Thoracic aorta (tissue), 2 donors: ENCODE results near the gene FGD5. TPM values are rescaled to one million over a fixed set of nuclear protein-coding genes. Genes with fewer than 3 reads are reported as not detected.

Experiments used
- ATAC-seq: fragments of 150-250 bp; one replicate; pipeline ENCODE4 v1.8.0; 2017; ENCODE audit warnings: low read depth; ENCODE audit not compliant: insufficient number of reproducible peaks, low FRiP score
- DNase-seq: peaks from one replicate; pipeline ENCODE4 v3.0.0-alpha.2; 2020; ENCODE audit warnings: low spot score
- H3K27ac ChIP-seq, 2 donors: fragments of 200-600 bp; sonication (generic); 1 replicate in 1 of 2; 2 replicates in 1 of 2; pipeline ENCODE4 v1.5.1; 2016; ENCODE audit warnings: mild to moderate bottlenecking in 2 of 2, moderate library complexity in 2 of 2
- H3K27me3 ChIP-seq: fragments of 200-600 bp; sonication (generic); replicated peaks from 2 replicates; pipeline ENCODE4 v1.6.0; 2016; ENCODE audit warnings: mild to moderate bottlenecking; ENCODE audit not compliant: insufficient read depth
- H3K36me3 ChIP-seq: fragments of 200-600 bp; sonication (generic); one replicate; pipeline ENCODE4 v1.5.1; 2016
- H3K4me1 ChIP-seq, 2 donors: fragments of 200-600 bp; sonication (generic); 1 replicate in 1 of 2; 2 replicates in 1 of 2; pipeline versions ENCODE4 v1.5.1 to v1.6.0; 2016; ENCODE audit warnings: low read depth in 2 of 2, mild to moderate bottlenecking in 1 of 2; ENCODE audit not compliant: control insufficient read depth in 1 of 2
- H3K4me3 ChIP-seq: fragments of 200-600 bp; sonication (generic); 2 replicates; pipeline ENCODE4 v1.5.1; 2016; ENCODE audit warnings: mild to moderate bottlenecking
- H3K9me3 ChIP-seq: fragments of 200-600 bp; sonication (generic); 2 replicates; pipeline ENCODE4 v1.5.1; 2016
- CTCF ChIP-seq: fragments of 200-600 bp; sonication (generic); IDR thresholded peaks from one replicate; pipeline ENCODE4 v1.5.1; 2019; ENCODE audit warnings: antibody characterized with exemption
- total RNA-seq, 2 donors: library from RNA; depleted of rRNA; stranded (reverse); fragments of >200 nt; gene quantifications; one replicate each; pipeline versions ENCODE4 v1.1.0 to v1.2.3, GENCODE V29; 2016

Gene FGD5
- total RNA-seq, 2 donors from 2014 or later: 15.4 to 21.4 TPM

DNA sequence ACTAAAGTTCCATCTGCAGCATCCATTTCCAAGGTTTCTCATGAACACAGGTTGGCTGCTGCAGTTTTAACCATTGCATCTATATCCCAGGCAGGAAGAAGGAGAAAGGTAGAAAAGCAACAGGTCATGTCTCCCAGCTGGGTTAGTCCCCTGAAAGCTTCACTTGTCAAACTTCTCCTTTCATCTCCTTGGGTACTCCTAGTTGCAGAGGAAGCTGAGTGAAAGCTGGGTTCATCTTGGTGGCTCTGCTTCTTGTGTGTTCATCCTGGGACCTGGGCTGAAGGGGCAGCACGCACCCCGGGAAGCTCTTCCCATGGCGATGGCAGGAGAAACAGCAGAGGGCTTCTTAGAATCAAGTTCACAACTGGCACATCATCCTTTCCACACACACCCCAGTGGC, 67.3 kb downstream of the FGD5 start:
- TF ChIP-seq CTCF: no peak
- no peaks in the 10 kb centered on the region for H3K27me3 ChIP-seq
- no peak for ATAC-seq
- no peak for DNase-seq
- H3K27ac ChIP-seq: no peak overlapping the region
- H3K9me3 ChIP-seq: no peaks in the 10 kb centered on the region
- no peaks in the 10 kb centered on the region for H3K4me1 ChIP-seq
- no peaks in the 10 kb centered on the region for H3K36me3 ChIP-seq
- no peak overlapping the region for H3K4me3 ChIP-seq

DNA sequence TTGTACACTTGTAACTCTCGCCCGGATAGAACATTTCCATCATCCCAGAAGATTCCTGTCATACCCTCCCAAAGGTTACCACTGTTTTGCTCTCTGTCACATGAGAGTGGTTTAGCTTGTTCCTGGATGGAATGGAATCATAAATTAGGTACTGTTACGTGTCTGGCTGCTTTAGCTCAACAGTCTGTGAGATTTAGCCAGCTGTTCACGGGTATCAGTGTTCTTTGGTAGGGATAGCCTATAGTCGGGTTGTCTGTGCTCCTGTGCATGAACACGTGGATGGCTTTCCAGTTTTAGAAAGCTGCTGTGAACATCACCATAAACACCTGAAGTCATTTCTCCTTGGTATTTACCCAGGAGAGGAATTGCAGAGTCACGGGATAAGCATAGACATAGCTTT, 70.4 kb downstream of the FGD5 start:
- Histone ChIP-seq H3K4me3 (no peak overlapping the region), H3K27me3 (no peaks in the 10 kb centered on the region), H3K4me1 (no peaks in the 10 kb centered on the region), H3K36me3 (no peaks in the 10 kb centered on the region), H3K27ac (no peak overlapping the region), H3K9me3 (no peaks in the 10 kb centered on the region)
- DNase-seq: no peak
- TF ChIP-seq CTCF: no peak
- ATAC-seq: no peak

DNA sequence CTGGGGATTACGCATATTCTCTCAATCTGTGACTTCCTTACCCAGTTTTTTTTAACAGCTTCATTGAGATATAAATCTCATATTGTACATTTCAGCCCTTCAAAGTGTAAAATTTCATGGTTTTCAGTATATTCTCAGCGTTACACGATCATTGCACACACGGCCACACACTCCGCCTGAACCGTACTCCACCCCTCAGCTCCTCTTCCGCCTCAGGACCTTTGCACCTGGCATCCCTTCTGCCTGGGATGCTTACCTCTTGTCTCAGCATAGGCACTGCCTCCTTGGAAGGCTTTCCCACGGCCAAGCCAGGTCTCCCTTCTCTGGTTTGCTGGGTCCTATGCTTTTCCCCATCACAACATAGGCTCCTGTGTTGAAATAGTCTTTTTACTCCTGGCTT, 71.2 kb downstream of the FGD5 start:
- Histone ChIP-seq H3K27ac (no peak overlapping the region), H3K4me3 (no peak overlapping the region), H3K4me1 (no peaks in the 10 kb centered on the region), H3K9me3 (no peaks in the 10 kb centered on the region), H3K27me3 (no peaks in the 10 kb centered on the region), H3K36me3 (no peaks in the 10 kb centered on the region)
- ATAC-seq: no peak
- no peak for TF ChIP-seq CTCF
- DNase-seq: no peak

DNA sequence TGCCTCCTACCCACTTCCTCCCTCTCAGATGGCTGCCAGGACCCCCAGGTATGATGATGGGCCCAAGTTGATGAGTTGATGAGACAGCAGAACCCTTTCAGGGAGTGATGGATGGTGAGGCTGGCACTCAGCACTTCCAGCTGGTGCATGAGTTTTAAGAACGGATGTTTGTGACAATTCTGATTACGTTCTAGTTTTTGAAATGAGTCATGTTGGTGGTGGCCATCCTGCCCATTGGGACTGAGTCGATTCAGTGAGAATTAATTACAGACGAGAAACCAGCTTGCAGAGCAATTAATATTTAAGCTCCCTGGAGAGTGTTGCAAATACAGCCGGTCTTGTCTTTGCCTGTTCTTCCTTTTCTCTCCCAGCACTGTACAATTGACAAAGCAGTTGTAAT, 71.7 kb downstream of the FGD5 start:
- Histone ChIP-seq H3K27ac (no peak overlapping the region), H3K4me3 (no peak overlapping the region), H3K9me3 (no peaks in the 10 kb centered on the region), H3K4me1 (no peaks in the 10 kb centered on the region), H3K27me3 (no peaks in the 10 kb centered on the region), H3K36me3 (no peaks in the 10 kb centered on the region)
- no peak for DNase-seq
- no peak for TF ChIP-seq CTCF
- no peak for ATAC-seq

DNA sequence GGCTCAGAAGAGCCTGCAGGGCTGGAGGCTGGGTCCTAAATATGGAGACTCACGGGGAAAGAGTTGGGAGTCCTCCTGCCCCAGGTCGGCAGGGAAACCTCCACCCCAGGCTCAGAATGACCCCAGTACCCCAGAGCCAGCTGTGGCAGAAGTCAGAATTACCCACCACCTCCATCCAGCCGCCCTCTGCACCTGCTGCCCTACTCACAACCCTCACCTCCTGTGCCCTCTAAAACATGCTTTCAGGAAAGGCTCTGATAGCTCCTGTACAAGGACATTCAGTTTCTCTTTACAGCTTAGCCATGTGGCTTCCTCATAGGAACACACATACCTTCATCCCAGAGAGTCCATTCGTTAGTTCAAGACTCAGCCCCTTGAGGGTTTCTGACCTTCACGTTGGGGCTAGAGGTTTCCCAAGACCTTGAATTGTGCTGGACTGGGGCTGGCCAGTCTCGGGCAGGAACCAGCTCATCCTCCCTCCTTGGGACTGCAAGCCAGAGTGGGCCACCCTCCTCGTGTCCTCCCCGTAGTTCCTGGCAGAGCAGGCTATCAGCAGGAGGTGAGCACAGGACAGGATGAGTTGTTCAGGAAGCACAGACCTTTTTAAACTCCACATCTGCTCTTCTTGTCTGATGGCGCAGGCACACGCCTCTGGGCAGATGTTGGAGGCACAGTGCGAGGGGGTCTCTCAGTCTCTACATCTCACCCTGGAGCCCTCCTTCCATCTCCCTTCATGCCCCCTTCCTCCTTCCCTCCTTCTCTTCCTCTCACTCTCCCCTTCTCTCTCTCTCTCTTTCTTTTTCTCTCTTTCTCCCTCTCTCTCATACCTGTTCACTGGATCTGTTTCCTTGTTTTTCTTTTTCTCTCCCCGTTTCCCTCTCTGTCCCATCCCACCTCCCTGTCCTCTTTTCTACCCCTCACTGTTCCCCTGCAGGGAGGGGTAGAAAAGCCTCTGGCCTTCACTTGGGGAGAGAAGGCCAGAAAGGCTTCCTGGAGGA, 72.7 kb downstream of the FGD5 start:
- H3K9me3 ChIP-seq: no peaks in the 10 kb centered on the region
- DNase-seq (no peak), ATAC-seq (no peak)
- no peaks in the 10 kb centered on the region for H3K4me1 ChIP-seq
- TF ChIP-seq CTCF: no peak
- H3K36me3 ChIP-seq: no peaks in the 10 kb centered on the region
- no peak overlapping the region for H3K27ac ChIP-seq
- no peak overlapping the region for H3K4me3 ChIP-seq
- no peaks in the 10 kb centered on the region for H3K27me3 ChIP-seq
